NCI-H2107 treated with DMSO at 0.1 percent for 48 hours (cell line): ENCODE data around the gene SLC35F1.
"Not testable (repeated sequence)": the region's sequence is repeated elsewhere in the genome, so short reads cannot be mapped to it uniquely, and the experiment has no call there.

Source experiments
- DNase-seq: peaks from one replicate; lab custom pipeline; 2025; ENCODE audit not compliant: unreplicated experiment; lab: John Stamatoyannopoulos, UW

The SLC35F1 gene

DNA sequence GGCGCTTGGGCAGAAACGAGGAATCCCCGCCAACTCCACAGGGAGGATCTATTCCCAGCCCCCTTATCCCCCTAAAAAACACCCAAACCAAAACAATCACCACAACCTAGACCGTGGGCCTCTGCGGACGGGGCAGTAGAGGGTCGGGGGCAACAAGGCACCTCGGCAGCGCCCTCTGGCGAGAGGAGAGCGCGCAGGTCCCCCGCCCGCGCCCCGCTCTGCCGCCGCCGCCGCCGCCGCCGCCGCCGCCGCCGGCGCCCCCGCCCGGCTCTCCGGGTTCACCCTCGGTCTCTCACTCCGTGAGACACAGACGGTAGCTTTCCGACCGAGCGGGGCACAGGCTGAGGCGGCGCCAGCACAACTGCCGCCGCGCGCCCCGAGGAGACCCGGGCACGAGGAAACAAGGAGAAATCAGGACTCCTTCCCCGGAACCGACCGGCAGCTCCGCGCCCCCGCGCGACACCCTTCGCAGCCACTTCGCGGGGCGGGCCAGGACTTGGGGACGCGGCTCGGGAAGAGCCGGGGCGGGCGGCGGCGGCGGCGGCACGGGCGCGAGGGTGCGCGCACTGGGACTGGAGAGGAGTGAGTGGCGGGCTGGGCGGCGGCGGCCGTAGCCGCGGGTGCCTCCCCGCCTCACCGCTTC is at the start of gene SLC35F1:
Gene SLC35F1 (plus strand): TSS at position 307 of the 643 bp plus-strand sequence.
- DNase-seq, result no peak

GRCh38 chr6:117858601-117859000 is 48.5 kb upstream of the SLC35F1 start:
- not testable (repeated sequence) for DNase-seq

- no peak for DNase-seq
Measured at GRCh38 chr6:117861545-117861944, 45.5 kb upstream of the SLC35F1 start.

DNA sequence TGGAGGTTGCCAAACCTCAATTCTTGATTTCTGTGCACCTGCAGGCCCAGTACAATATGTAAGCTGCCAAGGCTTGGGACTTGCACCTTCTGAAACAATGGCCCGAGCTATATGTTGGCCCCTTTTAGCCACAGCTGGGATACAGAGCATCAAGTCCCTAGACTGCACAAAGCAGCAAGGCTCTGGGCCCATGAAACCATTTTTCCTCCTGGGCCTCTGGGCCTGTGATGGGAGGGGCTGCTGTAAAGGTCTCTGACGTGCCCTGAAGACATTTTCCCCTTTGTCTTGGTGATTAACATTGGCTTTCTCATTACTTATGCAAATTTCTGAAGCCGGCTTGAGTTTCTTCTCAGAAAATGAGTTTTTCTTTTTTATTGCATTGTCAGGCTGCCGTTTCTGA is 40.5 kb upstream of the SLC35F1 start:
- no peak for DNase-seq

- DNase-seq, result no peak
Measured at GRCh38 chr6:117870486-117871242, 36.4 kb upstream of the SLC35F1 start.

GRCh38 chr6:117880824-117881223 is 26.2 kb upstream of the SLC35F1 start:
- DNase-seq, result no peak

- no peak for DNase-seq
Measured at GRCh38 chr6:117890172-117890571, 16.9 kb upstream of the SLC35F1 start.

- DNase-seq, result no peak
Measured at GRCh38 chr6:117906507-117906957, 532 bp upstream of the SLC35F1 start.

- no peak for DNase-seq
Measured at GRCh38 chr6:117907601-117908245, 659 bp downstream of the SLC35F1 start.

GRCh38 chr6:117908246-117909068 is 1.4 kb downstream of the SLC35F1 start:
- DNase-seq, result no peak

- no peak for DNase-seq
Measured at GRCh38 chr6:117909638-117910037, 2.6 kb downstream of the SLC35F1 start.

- no peak for DNase-seq
Measured at GRCh38 chr6:117910549-117910948, 3.5 kb downstream of the SLC35F1 start.

DNA sequence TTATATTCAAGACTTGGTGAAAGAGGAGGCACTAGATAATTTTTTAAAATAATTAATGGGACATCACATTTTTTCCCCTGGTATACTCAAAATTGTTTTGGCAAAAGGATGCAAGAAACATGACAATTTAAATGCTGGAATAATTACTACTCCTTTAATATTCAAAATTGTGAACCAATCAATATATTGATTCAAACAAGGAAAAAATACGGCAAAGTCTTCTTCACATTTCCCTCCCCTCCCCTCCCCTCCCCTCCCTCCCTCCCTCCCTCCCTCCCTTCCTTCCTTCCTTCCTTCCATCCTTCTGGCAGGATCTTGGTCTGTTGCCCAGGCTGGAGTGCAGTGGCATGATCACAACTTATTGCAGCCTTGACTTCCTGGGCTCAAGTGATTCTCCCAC is 4.1 kb downstream of the SLC35F1 start:
- no peak for DNase-seq

DNA sequence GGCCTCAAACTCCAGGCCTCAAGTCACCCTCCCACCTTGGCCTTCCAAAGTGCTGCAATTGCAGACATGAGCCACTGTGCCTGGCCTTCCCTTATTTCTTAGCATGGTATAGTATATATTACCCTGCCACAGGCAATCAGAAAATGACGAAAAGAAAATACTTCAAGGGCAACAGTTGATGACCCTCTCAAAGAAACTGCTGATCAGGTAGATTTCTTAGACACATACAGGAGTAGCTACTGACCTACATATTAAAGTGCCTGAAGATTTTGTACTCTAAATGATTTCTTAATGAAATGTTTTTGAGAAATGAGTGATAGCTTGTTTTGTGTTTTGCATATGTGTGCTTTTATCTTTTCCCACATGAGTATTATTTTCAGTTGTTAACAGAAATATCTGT is 4.6 kb downstream of the SLC35F1 start:
- no peak for DNase-seq

DNA sequence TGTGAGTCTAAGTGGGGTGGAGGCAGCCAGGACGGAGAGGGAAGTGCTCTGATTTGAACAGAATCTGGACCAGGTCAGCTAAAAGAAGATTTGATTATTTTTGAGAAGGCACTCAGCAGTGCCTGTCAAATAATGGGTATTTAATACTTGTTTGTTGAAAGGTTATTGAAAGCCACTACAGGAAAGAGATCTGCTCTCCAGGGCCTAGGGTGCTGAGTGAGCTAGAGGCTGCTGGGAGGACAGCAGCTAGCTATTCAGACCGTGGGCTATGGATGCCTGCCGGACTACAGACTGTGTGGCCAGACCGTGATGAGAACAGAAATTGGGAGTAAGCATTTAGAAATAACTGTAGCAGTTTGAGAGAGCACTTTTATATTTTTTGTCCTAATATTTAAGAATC is 8.8 kb downstream of the SLC35F1 start:
- no peak for DNase-seq

GRCh38 chr6:117916483-117916882 is 9.4 kb downstream of the SLC35F1 start:
- no peak for DNase-seq

GRCh38 chr6:117917176-117917575 is 10.1 kb downstream of the SLC35F1 start:
- DNase-seq, result no peak

- no peak for DNase-seq
Measured at GRCh38 chr6:117918454-117918853, 11.4 kb downstream of the SLC35F1 start.

GRCh38 chr6:117919275-117919674 is 12.2 kb downstream of the SLC35F1 start:
- DNase-seq, result no peak

DNA sequence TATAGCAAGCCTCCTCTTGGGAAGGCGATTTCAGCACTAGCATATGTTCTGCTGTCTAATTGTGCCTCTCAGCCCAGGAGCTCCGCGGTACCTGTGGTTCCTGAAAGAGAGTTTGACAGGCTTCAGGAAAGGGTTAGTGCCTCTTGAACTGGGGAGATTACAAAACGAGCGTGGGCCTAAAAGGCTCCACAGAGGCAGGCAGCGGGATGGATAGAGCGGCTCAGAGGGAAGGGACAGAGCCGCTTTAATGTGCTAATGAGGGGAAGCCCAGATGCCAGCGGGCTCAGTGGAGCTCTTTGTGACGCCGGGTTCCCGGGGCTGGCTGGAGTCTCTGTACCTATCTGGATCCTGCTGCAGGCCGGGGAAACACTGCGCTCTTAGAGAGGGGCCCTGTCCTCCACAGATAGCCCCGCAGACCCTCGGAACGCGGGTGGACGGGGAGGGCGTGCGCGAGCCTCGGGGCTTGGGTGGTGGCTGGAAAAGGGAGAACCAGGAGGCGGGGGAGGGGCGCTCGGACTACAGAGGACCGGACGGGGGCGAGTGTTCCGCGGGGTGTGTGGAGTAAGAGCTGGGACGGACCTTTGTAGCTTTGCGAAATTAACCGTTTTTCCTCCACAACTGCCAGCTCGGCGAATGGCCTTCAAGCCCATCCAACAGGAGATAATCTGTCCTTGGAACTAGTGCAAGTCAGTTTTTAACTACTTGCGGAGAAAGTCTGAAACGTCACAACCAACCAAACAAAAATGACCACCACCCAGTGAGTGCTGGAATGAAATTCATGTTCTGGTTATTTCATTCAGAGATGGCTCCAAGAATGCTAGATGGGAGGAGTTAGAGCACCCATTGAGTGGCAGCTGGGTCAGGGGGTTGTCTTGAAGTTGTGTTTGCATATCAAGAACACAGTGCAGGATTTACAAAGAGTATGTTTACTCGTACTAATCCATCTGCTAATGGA is 13.0 kb downstream of the SLC35F1 start:
- DNase-seq, result no peak
